HepG2 (cell line): Measurements from ENCODE around the gene ISCU. TPM values are rescaled to one million over a fixed set of nuclear protein-coding genes. Genes with fewer than 3 reads are reported as not detected.

Experiments used
- ARID5B ChIP-seq: IDR thresholded peaks from 2 replicates; pipeline ENCODE4 v1.4.0; 2020; ENCODE audit warnings: mild to moderate bottlenecking, missing genetic modification reagents
- CREB1 ChIP-seq, 2 experiments: fragments of 450-650 bp in 1 of 2; IDR thresholded peaks; 2 replicates each; pipeline ENCODE4 v1.6.1; 2016 to 2017; ENCODE audit warnings: control low read depth in 1 of 2, mild to moderate bottlenecking in 1 of 2, missing compliant biosample characterization in 1 of 2, missing genetic modification characterization in 1 of 2
- EED ChIP-seq: sonication (generic); formaldehyde crosslinking; IDR thresholded peaks from 2 replicates; pipeline ENCODE4 v1.5.0; 2020; ENCODE audit warnings: mild to moderate bottlenecking, missing genetic modification reagents
- FOXA1 ChIP-seq, 2 experiments: fragments of 450-650 bp in 1 of 2; sonication (generic) in 1 of 2; formaldehyde crosslinking in 1 of 2; IDR thresholded peaks; 2 replicates each; pipeline versions ENCODE4 v1.4.0 to v1.6.1; 2016 to 2020; ENCODE audit warnings: missing genetic modification reagents in 1 of 2
- GATAD2A ChIP-seq: IDR thresholded peaks from 2 replicates; pipeline ENCODE4 v1.6.1; 2016
- HDAC2 ChIP-seq: sonication (generic); formaldehyde crosslinking; IDR thresholded peaks from 2 replicates; pipeline ENCODE4 v1.4.0; 2020; ENCODE audit warnings: missing genetic modification reagents
- IKZF4 ChIP-seq: sonication (generic); formaldehyde crosslinking; IDR thresholded peaks from 2 replicates; pipeline ENCODE4 v1.5.1; 2020; ENCODE audit warnings: borderline replicate concordance, mild to moderate bottlenecking, low read depth, missing genetic modification reagents; ENCODE audit errors: not compliant biosample characterization
- MIER2 ChIP-seq: IDR thresholded peaks from 2 replicates; pipeline ENCODE4 v1.6.1; 2016; ENCODE audit warnings: missing biosample characterization, missing genetic modification reagents
- MIXL1 ChIP-seq: IDR thresholded peaks from 2 replicates; pipeline ENCODE4 v1.6.1; 2016
- NCOA2 ChIP-seq: sonication (generic); formaldehyde crosslinking; IDR thresholded peaks from 2 replicates; pipeline ENCODE4 v1.8.0; 2022; ENCODE audit warnings: inconsistent platforms
- PHF20 ChIP-seq: sonication (generic); formaldehyde crosslinking; IDR thresholded peaks from 2 replicates; pipeline ENCODE4 v1.5.0; 2020; ENCODE audit warnings: mild to moderate bottlenecking, missing genetic modification reagents
- POLR2A ChIP-seq, 2 experiments: IDR thresholded peaks; 2 replicates each; pipeline ENCODE4 v1.6.1; 2011; ENCODE audit warnings: low read depth in 2 of 2, low read length in 2 of 2, mild to moderate bottlenecking in 1 of 2, moderate library complexity in 1 of 2; ENCODE audit not compliant: insufficient read depth in 1 of 2
- SALL1 ChIP-seq: sonication (generic); formaldehyde crosslinking; IDR thresholded peaks from 2 replicates; pipeline ENCODE4 v1.8.0; 2022; ENCODE audit warnings: mild to moderate bottlenecking, missing genetic modification reagents
- SMAD3 ChIP-seq: sonication (generic); formaldehyde crosslinking; IDR thresholded peaks from 2 replicates; pipeline ENCODE4 v1.4.0; 2020; ENCODE audit warnings: missing genetic modification reagents
- SMC3 ChIP-seq: IDR thresholded peaks from 2 replicates; pipeline ENCODE4 v1.6.1; 2011; ENCODE audit warnings: low read length, improper control_type of control experiment
- SMYD3 ChIP-seq: sonication (generic); formaldehyde crosslinking; IDR thresholded peaks from 2 replicates; pipeline ENCODE4 v1.8.1; 2023; ENCODE audit warnings: mild to moderate bottlenecking, missing genetic modification reagents
- SNAI1 ChIP-seq: sonication (generic); formaldehyde crosslinking; IDR thresholded peaks from 2 replicates; pipeline ENCODE4 v1.5.0; 2020; ENCODE audit warnings: mild to moderate bottlenecking, missing genetic modification reagents, borderline replicate concordance
- SOX5 ChIP-seq: IDR thresholded peaks from 2 replicates; pipeline ENCODE4 v1.6.1; 2016; ENCODE audit warnings: borderline replicate concordance
- SP1 ChIP-seq, 2 experiments: fragments of 450-650 bp in 1 of 2; sonication (generic) in 1 of 2; formaldehyde crosslinking in 1 of 2; IDR thresholded peaks; 2 replicates each; pipeline versions ENCODE4 v1.4.0 to v1.6.1; 2016 to 2020; ENCODE audit warnings: missing genetic modification reagents in 1 of 2
- STAT5B ChIP-seq: sonication (generic); formaldehyde crosslinking; IDR thresholded peaks from 2 replicates; pipeline ENCODE4 v1.4.0; 2020; ENCODE audit warnings: missing genetic modification reagents
- THAP11 ChIP-seq: IDR thresholded peaks from 2 replicates; pipeline ENCODE4 v1.6.1; 2016; ENCODE audit warnings: missing biosample characterization, missing genetic modification reagents
- ZEB1 ChIP-seq: IDR thresholded peaks from 2 replicates; pipeline ENCODE4 v1.6.1; 2012; ENCODE audit warnings: mild to moderate bottlenecking, low read depth, inconsistent platforms; ENCODE audit not compliant: insufficient replicate concordance
- ZFP37 ChIP-seq: sonication (generic); formaldehyde crosslinking; IDR thresholded peaks from 2 replicates; pipeline ENCODE4 v1.4.0; 2020; ENCODE audit warnings: missing genetic modification reagents, borderline replicate concordance
- ZFP91 ChIP-seq: sonication (generic); formaldehyde crosslinking; IDR thresholded peaks from 2 replicates; pipeline ENCODE4 v1.9.0; 2022; ENCODE audit warnings: missing genetic modification reagents, mild to moderate bottlenecking, borderline replicate concordance
- ZNF10 ChIP-seq: sonication (generic); formaldehyde crosslinking; IDR thresholded peaks from 2 replicates; pipeline ENCODE4 v1.4.0; 2020; ENCODE audit warnings: mild to moderate bottlenecking, low read depth, missing genetic modification reagents, borderline replicate concordance
- ZNF816 ChIP-seq: sonication (generic); formaldehyde crosslinking; IDR thresholded peaks from 2 replicates; pipeline ENCODE4 v1.8.0; 2022; ENCODE audit warnings: missing genetic modification reagents, mild to moderate bottlenecking, borderline replicate concordance
- polyA plus RNA-seq, 8 experiments: library from polyadenylated mRNA; depleted of rRNA in 3 of 8; stranded (reverse) in 7 of 8; unstranded in 1 of 8; fragments of >200 nt; fragmentation: Illumina TruSeq in 4 of 8; extraction: Trizol in 4 of 8; gene quantifications; 2 replicates each; pipeline versions ENCODE4 v1.2.1 to v1.2.3, GENCODE V29; 2011 to 2016; ENCODE audit warnings: low read depth in 4 of 8, missing spikeins in 1 of 8, mixed read lengths in 1 of 8; ENCODE audit not compliant: insufficient read depth in 1 of 8
- total RNA-seq, 5 experiments: library from RNA; depleted of rRNA; stranded (reverse); fragments of >200 nt; fragmentation: Illumina TruSeq; extraction: Trizol; gene quantifications; 2 replicates each; pipeline ENCODE4 v1.2.3, GENCODE V29; 2016; ENCODE audit warnings: low read depth in 1 of 5

Gene ISCU
- total and polyA plus RNA-seq, 2 of the 13 experiments (the other 11 are each of a cell fraction or from before 2014, with no cell fraction given) = 94.4 to 107 TPM

GRCh38 chr12:108560752-108561719 is 1.4 kb upstream of the ISCU start, which contains the start of gene SART3 (continued):
- TF ChIP-seq SMC3 (no peak), ZNF10 (CRISPR knock-in tag) (no peak), SMYD3 (CRISPR knock-in tag) (0 out of 2 replicates have a peak, but pooled peaks have one; percentile 27), ZFP37 (CRISPR knock-in tag) (no peak), PHF20 (peak; percentile 77), IKZF4 (peak; percentile 26), ZFP91 (peak; percentile 70), MIER2 (CRISPR knock-in tag) (no peak), NCOA2 (0 out of 2 replicates have a peak, but pooled peaks have one; percentile 16), SP1 (IDR thresholded peaks at IDR 0.05) (no peak), SP1 (CRISPR knock-in tag; IDR thresholded peaks at IDR 0.05) (peak; percentile 13; the same call in 1 of the 2 replicates), FOXA1 (IDR thresholded peaks at IDR 0.05) (no peak), FOXA1 (CRISPR knock-in tag; IDR thresholded peaks at IDR 0.05) (no peak), ZEB1 (no peak), SOX5 (CRISPR knock-in tag) (no peak), HDAC2 (CRISPR knock-in tag) (peak; percentile 49; the same call in 1 of the 2 replicates), EED (peak; percentile 57; the same call in 1 of the 2 replicates), SALL1 (peak; percentile 66; the same call in 1 of the 2 replicates), ZNF816 (CRISPR knock-in tag) (no peak), POLR2A (IDR thresholded peaks at IDR 0.05; ENCODE audit: insufficient read depth in 1 of 2, low read depth in 2 of 2, low read length in 2 of 2) (peak; percentile 61 to 62), SNAI1 (CRISPR knock-in tag) (no peak), STAT5B (CRISPR knock-in tag) (no peak), THAP11 (CRISPR knock-in tag) (peak; percentile 90), MIXL1 (0 out of 2 replicates have a peak, but pooled peaks have one; percentile 30), SMAD3 (CRISPR knock-in tag) (peak; percentile 71; the same call in 1 of the 2 replicates), GATAD2A (CRISPR knock-in tag) (no peak), ARID5B (no peak), CREB1 (IDR thresholded peaks at IDR 0.05) (peak; percentile 51), CREB1 (CRISPR knock-in tag; IDR thresholded peaks at IDR 0.05) (peak; percentile 93)
